GM12864 (cell line): ENCODE measurements around the gene ZGPAT.
A peak's percentile ranks its signal among the peaks of the same experiment; 100 is the strongest.
"Not testable (repeated sequence)": the region's sequence is repeated elsewhere in the genome, so short reads cannot be mapped to it uniquely, and the experiment has no call there.

Experiments used
- DNase-seq: peaks from one replicate; pipeline ENCODE4 v3.0.0-alpha.2; 2011; ENCODE audit warnings: low read depth
- H3K4me3 ChIP-seq: 2 replicates; pipeline ENCODE4 v1.5.1; 2011; ENCODE audit warnings: mild to moderate bottlenecking, low read depth, low read length, control low read depth
- CTCF ChIP-seq: IDR thresholded peaks from 2 replicates; pipeline ENCODE4 v1.5.1; 2011; ENCODE audit warnings: low read depth, mild to moderate bottlenecking, moderate library complexity, low read length, control low read depth, inconsistent platforms; ENCODE audit errors: missing control alignments

Gene ZGPAT

GRCh38 chr20:63707558-63708300 lies at the start of gene ZGPAT, which contains the start of gene ARFRP1:
Gene ZGPAT (plus strand): TSS chr20:63708039. CDS start chr20:63708581, 542 bp downstream.
Gene ARFRP1 (minus strand): TSS chr20:63707976. CDS start chr20:63707091, 885 bp downstream.
- no peak for TF ChIP-seq CTCF
- no peak for DNase-seq
- peak within 1 kb of the TSS; percentile 61 for H3K4me3 ChIP-seq

- no peak for DNase-seq
- no peak for TF ChIP-seq CTCF
- H3K4me3 ChIP-seq: peak overlapping the region; percentile 65
Measured at GRCh38 chr20:63658749-63659187, 49.1 kb upstream of the ZGPAT start.

- TF ChIP-seq CTCF: no peak
- DNase-seq: no peak
- H3K4me3 ChIP-seq: peak overlapping the region; percentile 65
Measured at GRCh38 chr20:63659370-63659769, 48.5 kb upstream of the ZGPAT start.

- DNase-seq, H3K4me3 ChIP-seq: not testable (repeated sequence)
Measured at GRCh38 chr20:63660174-63660573, 47.7 kb upstream of the ZGPAT start.

- no peak for TF ChIP-seq CTCF
- DNase-seq: no peak
Measured at GRCh38 chr20:63660622-63661021, 47.2 kb upstream of the ZGPAT start.

GRCh38 chr20:63661108-63661507 lies 46.7 kb upstream of the ZGPAT start:
- DNase-seq: no peak
- no peak for TF ChIP-seq CTCF
- no peak overlapping the region for H3K4me3 ChIP-seq

More at GRCh38 chr20:63660622-63661021, 47.2 kb upstream of the ZGPAT start:
- no peak overlapping the region for H3K4me3 ChIP-seq

- DNase-seq: no peak
- TF ChIP-seq CTCF: no peak
Measured at GRCh38 chr20:63661959-63662812, 45.7 kb upstream of the ZGPAT start.

More at GRCh38 chr20:63661959-63662812, 45.7 kb upstream of the ZGPAT start:
- H3K4me3 ChIP-seq: no peak overlapping the region
